ENCODE results near the gene IL4I1.

Gene IL4I1

GRCh38 chr19:49916839-49917733, 20.4 kb upstream of the IL4I1 start:
- DNase-seq (ENCODE audit: insufficient read length, low spot score), result no peak
- FAIRE-seq, result no peak
- TF ChIP-seq TAF1 (IDR thresholded peaks at IDR 0.05; ENCODE audit: low read depth, low read length) (no peak), POLR2A (IDR thresholded peaks at IDR 0.05; ENCODE audit: low read depth, low read length) (peak; percentile 23; the same call in 1 of the 2 replicates), PAX5 (IDR thresholded peaks at IDR 0.05; ENCODE audit: insufficient read depth, low read length, severe bottlenecking) (no peak), SPI1 (IDR thresholded peaks at IDR 0.05; ENCODE audit: low read depth, low read length) (peak; percentile 88)

GRCh38 chr19:49915271-49915670, 18.6 kb upstream of the IL4I1 start:
- DNase-seq (ENCODE audit: insufficient read length, low spot score) (no peak), FAIRE-seq (no peak)

GRCh38 chr19:49913720-49914119, 17.0 kb upstream of the IL4I1 start:
- DNase-seq (ENCODE audit: insufficient read length, low spot score), result no peak
- no peak for FAIRE-seq
- no peak for TF ChIP-seq POLR2AphosphoS5 (IDR thresholded peaks at IDR 0.05; ENCODE audit: low read depth, low read length)
- no peak for TF ChIP-seq POU2F2 (IDR thresholded peaks at IDR 0.05; ENCODE audit: low read depth, low read length)
- no peak for TF ChIP-seq TAF1 (IDR thresholded peaks at IDR 0.05; ENCODE audit: low read depth, low read length)
- TF ChIP-seq PAX5 (IDR thresholded peaks at IDR 0.05; ENCODE audit: insufficient read depth, low read length, severe bottlenecking), result no peak
- TF ChIP-seq SPI1 (IDR thresholded peaks at IDR 0.05; ENCODE audit: low read depth, low read length), result no peak

More at GRCh38 chr19:49915271-49915670, 18.6 kb upstream of the IL4I1 start:
- TF ChIP-seq SPI1 (IDR thresholded peaks at IDR 0.05; ENCODE audit: low read depth, low read length) (no peak), PAX5 (IDR thresholded peaks at IDR 0.05; ENCODE audit: insufficient read depth, low read length, severe bottlenecking) (no peak), POU2F2 (IDR thresholded peaks at IDR 0.05; ENCODE audit: low read depth, low read length) (no peak), POLR2A (IDR thresholded peaks at IDR 0.05; ENCODE audit: low read depth, low read length) (no peak), TAF1 (IDR thresholded peaks at IDR 0.05; ENCODE audit: low read depth, low read length) (no peak), POLR2AphosphoS5 (IDR thresholded peaks at IDR 0.05; ENCODE audit: low read depth, low read length) (no peak; the same call in 1 of the 2 replicates)

- no peak for DNase-seq (ENCODE audit: insufficient read length, low spot score)
- no peak for TF ChIP-seq SPI1 (IDR thresholded peaks at IDR 0.05; ENCODE audit: low read depth, low read length)
- TF ChIP-seq PAX5 (IDR thresholded peaks at IDR 0.05; ENCODE audit: insufficient read depth, low read length, severe bottlenecking), result no peak
- no peak for TF ChIP-seq POU2F2 (IDR thresholded peaks at IDR 0.05; ENCODE audit: low read depth, low read length)
- TF ChIP-seq POLR2A (IDR thresholded peaks at IDR 0.05; ENCODE audit: low read depth, low read length), result no peak
- no peak for TF ChIP-seq TAF1 (IDR thresholded peaks at IDR 0.05; ENCODE audit: low read depth, low read length)
- no peak for TF ChIP-seq POLR2AphosphoS5 (IDR thresholded peaks at IDR 0.05; ENCODE audit: low read depth, low read length)
- no peak for FAIRE-seq
Observed at GRCh38 chr19:49912965-49913685, 16.4 kb upstream of the IL4I1 start.

- DNase-seq (ENCODE audit: insufficient read length, low spot score) (peak; percentile 66), FAIRE-seq (peak; percentile 85)
- 0 out of 2 replicates have a peak, but pooled peaks have one; percentile 28 for TF ChIP-seq POLR2AphosphoS5 (IDR thresholded peaks at IDR 0.05; ENCODE audit: low read depth, low read length)
- no peak for TF ChIP-seq TAF1 (IDR thresholded peaks at IDR 0.05; ENCODE audit: low read depth, low read length)
- TF ChIP-seq SPI1 (IDR thresholded peaks at IDR 0.05; ENCODE audit: low read depth, low read length), result peak; percentile 48
- TF ChIP-seq POLR2A (IDR thresholded peaks at IDR 0.05; ENCODE audit: low read depth, low read length), result no peak
- TF ChIP-seq PAX5 (IDR thresholded peaks at IDR 0.05; ENCODE audit: insufficient read depth, low read length, severe bottlenecking), result no peak
- 0 out of 2 replicates have a peak, but pooled peaks have one; percentile 38 for TF ChIP-seq POU2F2 (IDR thresholded peaks at IDR 0.05; ENCODE audit: low read depth, low read length)
Observed at GRCh38 chr19:49911381-49912145, 14.9 kb upstream of the IL4I1 start.

- no peak for DNase-seq (ENCODE audit: insufficient read length, low spot score)
- TF ChIP-seq POLR2AphosphoS5 (IDR thresholded peaks at IDR 0.05; ENCODE audit: low read depth, low read length), result no peak
- no peak; the same call in 1 of the 2 replicates for TF ChIP-seq POLR2A (IDR thresholded peaks at IDR 0.05; ENCODE audit: low read depth, low read length)
- no peak for TF ChIP-seq TAF1 (IDR thresholded peaks at IDR 0.05; ENCODE audit: low read depth, low read length)
- TF ChIP-seq POU2F2 (IDR thresholded peaks at IDR 0.05; ENCODE audit: low read depth, low read length), result no peak
- no peak for FAIRE-seq
Observed at GRCh38 chr19:49910179-49910578, 13.5 kb upstream of the IL4I1 start.

- no peak for DNase-seq (ENCODE audit: insufficient read length, low spot score)
- TF ChIP-seq TAF1 (IDR thresholded peaks at IDR 0.05; ENCODE audit: low read depth, low read length), result no peak
- no peak for TF ChIP-seq POLR2A (IDR thresholded peaks at IDR 0.05; ENCODE audit: low read depth, low read length)
- TF ChIP-seq POLR2AphosphoS5 (IDR thresholded peaks at IDR 0.05; ENCODE audit: low read depth, low read length), result no peak
- no peak for TF ChIP-seq POU2F2 (IDR thresholded peaks at IDR 0.05; ENCODE audit: low read depth, low read length)
- no peak for TF ChIP-seq PAX5 (IDR thresholded peaks at IDR 0.05; ENCODE audit: insufficient read depth, low read length, severe bottlenecking)
- no peak for TF ChIP-seq SPI1 (IDR thresholded peaks at IDR 0.05; ENCODE audit: low read depth, low read length)
- no peak for FAIRE-seq
Observed at GRCh38 chr19:49908480-49909420, 12.1 kb upstream of the IL4I1 start.
